Stimulated activated CD4-positive, alpha-beta T cell treated with anti-CD3 and anti-CD28 coated beads, Interleukin-2, amount 100 ng/mL, for 4 hours (primary cell): Measurements from ENCODE around the gene XPO1.
"Not testable (repeated sequence)": the region's sequence is repeated elsewhere in the genome, so short reads cannot be mapped to it uniquely, and the experiment has no call there.

Source experiments
- DNase-seq: peaks from one replicate; pipeline ENCODE4 v3.0.0-alpha.2; 2020; ENCODE audit warnings: low read depth

Gene XPO1, protein sequence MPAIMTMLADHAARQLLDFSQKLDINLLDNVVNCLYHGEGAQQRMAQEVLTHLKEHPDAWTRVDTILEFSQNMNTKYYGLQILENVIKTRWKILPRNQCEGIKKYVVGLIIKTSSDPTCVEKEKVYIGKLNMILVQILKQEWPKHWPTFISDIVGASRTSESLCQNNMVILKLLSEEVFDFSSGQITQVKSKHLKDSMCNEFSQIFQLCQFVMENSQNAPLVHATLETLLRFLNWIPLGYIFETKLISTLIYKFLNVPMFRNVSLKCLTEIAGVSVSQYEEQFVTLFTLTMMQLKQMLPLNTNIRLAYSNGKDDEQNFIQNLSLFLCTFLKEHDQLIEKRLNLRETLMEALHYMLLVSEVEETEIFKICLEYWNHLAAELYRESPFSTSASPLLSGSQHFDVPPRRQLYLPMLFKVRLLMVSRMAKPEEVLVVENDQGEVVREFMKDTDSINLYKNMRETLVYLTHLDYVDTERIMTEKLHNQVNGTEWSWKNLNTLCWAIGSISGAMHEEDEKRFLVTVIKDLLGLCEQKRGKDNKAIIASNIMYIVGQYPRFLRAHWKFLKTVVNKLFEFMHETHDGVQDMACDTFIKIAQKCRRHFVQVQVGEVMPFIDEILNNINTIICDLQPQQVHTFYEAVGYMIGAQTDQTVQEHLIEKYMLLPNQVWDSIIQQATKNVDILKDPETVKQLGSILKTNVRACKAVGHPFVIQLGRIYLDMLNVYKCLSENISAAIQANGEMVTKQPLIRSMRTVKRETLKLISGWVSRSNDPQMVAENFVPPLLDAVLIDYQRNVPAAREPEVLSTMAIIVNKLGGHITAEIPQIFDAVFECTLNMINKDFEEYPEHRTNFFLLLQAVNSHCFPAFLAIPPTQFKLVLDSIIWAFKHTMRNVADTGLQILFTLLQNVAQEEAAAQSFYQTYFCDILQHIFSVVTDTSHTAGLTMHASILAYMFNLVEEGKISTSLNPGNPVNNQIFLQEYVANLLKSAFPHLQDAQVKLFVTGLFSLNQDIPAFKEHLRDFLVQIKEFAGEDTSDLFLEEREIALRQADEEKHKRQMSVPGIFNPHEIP (N-terminal part only)

DNA sequence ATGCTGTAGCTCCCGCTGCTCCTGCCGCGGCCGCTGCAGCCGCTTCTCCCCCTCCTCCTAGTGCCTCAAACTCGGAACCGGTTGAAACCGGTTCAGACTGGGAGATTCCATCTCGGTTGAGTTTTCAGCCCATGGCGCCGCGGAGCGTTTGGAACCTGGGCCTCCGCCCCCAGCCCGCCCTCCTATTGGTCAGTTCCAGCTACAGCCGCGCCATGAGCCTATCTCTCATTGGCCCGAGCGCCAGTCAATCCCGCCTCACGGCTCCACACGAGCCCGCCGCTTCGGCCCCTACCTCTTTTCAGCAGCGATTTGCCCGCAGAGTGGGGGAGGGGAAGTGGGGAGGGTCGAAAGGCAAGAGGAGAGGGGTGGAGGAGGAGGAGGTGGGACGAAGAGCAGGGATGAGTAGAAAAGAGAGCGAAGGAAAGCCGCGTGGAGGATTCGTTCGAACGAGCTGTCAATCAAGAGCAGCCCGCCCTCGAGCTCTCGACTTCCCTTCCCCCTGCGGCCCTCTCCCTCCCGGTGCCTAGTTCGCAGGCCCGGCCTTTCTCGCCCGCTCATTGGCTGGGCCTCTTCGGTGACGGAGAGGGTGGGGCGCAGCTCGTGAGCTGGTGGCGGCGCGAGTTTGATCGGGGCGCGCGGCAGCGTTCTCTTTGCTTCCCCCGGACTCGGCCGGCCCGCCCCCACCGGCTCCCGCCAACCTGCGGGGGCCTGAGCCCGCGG, at the start of gene XPO1:
XPO1 (minus strand) TSS at position 157 of the 720 bp plus-strand sequence. CDS start 4,459 bp downstream, outside the sequence.
- DNase-seq = peak; percentile 97

DNA sequence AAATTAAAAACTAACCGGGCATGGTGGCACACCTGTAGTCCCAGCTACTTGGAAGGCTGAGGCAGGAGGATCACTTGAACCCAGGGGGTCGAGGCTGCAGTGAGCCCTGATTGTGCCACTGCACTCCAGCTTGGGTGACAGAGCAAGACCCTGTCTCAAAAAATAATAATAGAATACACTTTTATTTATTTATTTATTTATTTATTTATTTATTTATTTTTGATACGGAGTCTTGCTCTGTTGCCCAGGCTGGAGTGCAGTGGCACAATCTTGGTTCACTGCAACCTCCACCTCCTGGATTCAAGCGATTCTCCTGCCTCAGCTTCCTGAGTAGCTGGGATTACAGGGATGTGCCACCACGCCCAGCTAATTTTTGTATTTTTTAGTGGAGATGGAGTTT, 48.8 kb upstream of the XPO1 start:
- DNase-seq = not testable (repeated sequence)

DNA sequence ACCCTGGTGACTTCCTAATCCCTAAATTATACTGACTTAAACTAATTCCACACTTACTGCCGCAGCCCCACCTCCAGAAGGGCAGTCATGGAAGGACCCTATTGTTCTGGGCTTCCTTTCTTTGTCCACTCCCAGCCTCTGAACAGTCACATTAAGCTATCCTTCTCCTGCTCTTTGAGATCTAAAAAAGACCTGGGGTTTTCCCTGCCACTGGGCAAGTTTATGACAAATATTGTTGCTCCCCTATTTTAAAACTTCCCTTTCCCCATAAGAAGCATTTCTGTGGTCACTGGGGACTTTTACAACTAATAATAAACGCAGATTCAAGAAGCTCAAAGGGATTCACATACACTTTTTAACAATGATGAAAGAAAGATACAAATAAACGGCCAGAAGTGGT, 47.2 kb upstream of the XPO1 start:
- no peak for DNase-seq

DNA sequence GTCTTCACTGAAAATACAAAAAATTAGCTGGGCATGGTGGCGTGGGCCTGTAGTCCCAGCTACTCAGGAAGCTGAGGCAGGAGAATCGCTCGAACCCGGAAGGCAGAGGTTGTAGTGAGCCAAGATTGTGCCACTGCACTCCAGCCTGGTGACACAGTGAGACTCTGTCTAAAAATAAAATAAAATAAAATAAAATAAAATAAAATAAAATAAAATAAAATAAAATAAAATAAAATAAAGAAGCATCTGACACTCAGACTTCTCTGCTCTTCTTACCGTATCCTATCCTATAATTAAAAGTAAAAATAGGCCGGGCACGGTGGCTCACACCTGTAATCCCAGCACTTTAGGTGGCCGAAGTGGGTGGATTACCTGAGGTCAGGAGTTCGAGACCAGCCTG, 46.2 kb upstream of the XPO1 start:
- not testable (repeated sequence) for DNase-seq

DNA sequence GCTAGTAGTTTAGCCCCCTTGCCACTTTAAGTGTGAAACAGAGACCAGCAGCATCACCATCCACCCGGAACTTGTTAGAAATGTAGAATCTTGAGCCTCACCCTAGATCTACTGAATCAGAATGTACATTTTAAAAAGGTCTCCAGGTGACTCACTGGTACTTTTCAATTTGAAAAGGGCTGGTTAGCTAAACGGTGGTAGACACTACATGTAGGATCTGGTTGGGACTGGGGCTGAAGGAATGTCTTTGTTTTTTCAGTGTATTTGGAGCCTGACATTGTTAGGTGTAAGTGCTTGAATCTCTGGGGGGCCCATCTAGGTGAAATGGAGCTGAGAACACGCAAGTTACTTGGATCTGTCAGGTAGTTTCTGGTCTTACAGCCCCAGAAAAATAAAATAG, 44.0 kb upstream of the XPO1 start:
- no peak for DNase-seq

DNA sequence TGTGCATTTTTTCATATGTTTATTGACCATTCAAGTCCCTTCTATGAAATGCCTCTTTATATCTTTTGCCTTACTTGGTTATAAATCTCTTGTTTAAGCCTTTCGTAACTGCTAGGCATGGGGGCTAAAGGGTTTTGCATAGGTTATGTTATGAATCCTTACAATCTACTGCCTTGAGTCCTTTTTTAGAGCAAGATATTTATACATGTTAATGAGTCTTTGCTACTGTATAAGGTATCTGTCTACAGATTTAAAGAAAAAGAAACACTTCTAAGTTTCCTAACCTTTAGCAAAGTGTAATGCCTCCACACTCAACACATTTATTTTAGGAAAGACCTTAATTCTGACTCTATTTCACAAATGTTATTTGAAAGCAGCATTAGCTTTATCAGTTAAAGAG, 43.6 kb upstream of the XPO1 start:
- no peak for DNase-seq

DNA sequence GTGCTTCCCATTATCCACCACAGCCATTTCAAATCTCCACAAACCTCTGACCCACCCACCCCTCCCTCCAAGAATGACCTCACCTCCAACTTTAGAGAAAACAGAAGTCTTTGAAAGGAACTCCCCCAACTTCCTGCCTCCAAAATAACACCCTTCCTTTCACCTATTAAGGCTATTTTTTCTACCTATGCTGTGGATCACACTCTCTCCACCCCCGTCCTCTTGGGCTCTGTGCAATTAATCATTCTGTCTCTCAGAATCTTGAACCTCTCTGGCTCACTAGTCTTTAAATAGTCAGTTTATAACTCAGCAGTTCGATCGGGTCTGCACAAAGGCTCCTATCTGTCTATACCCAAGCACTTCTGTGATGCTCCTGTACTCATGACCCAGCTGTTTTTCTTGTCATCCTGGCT, 37.3 kb upstream of the XPO1 start:
- DNase-seq = no peak

DNA sequence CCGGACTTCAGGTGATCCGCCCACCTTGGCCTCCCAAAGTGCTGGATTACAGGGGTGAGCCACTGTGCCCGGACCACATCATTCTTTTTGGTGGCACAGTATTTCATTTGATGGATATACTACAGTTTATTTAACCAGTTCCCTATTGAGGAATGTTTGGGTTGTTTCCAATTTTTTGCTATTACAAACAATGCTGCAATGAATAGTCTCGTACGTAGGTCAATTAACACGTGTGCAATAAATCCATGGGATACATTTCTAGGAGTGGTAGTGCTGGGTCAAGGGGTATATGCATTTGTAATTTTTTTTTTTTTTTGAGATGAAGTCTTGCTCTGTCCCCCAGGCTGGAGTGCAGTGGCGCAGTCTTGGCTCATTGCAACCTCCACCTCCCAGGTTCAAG, 28.4 kb upstream of the XPO1 start:
- no peak for DNase-seq

DNA sequence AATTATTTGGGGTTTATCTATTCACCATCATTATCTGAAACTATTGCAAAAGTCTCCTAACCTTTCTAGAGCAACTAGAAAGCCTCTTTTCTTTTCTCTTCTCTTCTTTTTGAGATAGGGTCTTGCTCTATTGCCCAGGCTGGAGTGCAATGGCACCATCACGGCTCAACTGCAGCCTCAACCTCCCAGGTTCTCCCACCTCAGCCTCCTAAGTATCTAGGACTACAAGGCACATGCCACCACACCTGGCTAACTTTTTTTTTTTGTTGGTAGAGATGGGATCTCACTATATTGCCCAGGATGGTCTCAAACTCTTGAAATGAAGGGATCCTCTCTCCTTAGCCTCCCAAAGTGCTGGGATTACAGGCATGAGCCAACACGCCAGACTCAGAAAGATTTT, 24.5 kb upstream of the XPO1 start:
- no peak for DNase-seq

DNA sequence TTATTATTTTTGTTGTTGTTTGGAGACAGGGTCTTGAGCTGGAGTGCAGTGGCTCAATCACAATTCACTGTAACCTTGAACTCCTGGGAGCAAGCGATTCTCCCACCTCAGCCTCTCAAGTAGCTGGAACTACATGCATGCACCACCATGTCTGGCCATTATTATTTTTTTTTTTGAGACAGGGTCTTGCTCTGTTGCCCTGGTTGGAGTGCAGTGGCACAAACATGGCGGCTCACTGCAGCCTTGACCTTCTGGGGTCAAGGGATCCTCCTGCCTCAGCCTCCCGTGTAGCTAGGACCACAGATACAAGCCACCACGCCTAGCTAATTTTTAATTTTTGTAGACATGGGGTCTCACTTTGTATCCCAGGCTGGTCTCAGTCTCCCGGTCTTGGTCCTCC, 20.0 kb upstream of the XPO1 start:
- DNase-seq = no peak

DNA sequence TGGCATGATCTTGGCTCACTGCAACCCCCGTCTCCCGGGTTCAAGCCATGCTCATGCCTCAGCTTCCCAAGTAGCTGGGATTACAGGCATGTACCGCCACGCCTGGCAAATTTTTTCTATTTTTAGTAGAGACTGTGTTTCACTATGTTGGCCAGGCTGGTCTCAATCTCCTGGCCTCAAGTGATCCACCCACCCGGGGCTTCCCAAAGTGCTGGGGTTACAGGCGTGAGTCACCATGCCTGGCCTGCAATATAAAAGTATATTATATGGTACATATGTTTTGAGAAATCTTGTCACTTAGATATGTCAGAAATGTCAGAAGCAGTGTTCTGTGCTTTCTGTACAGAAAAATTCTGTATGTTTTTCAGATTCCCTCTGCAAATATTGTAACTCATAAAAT, 19.2 kb upstream of the XPO1 start:
- DNase-seq = no peak

DNA sequence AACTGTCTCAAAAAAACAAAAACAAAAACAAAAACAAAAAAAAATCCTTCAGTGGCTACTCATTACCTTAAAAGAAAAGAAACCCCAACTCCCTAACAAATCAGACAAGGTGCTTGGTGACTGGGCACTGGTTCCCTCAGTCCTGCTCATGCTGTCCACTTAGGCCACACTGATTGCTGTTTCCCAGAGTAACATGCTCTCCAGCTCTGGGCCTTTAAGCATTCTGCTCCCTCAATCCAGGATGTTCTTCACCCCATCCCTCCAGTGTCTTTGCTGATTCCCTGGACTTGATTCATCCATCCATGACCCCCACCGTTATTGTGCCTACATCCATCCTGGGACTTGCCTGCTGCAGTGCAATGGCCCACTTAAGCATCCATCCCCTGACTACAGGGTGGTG, 16.4 kb upstream of the XPO1 start:
- DNase-seq = no peak

DNA sequence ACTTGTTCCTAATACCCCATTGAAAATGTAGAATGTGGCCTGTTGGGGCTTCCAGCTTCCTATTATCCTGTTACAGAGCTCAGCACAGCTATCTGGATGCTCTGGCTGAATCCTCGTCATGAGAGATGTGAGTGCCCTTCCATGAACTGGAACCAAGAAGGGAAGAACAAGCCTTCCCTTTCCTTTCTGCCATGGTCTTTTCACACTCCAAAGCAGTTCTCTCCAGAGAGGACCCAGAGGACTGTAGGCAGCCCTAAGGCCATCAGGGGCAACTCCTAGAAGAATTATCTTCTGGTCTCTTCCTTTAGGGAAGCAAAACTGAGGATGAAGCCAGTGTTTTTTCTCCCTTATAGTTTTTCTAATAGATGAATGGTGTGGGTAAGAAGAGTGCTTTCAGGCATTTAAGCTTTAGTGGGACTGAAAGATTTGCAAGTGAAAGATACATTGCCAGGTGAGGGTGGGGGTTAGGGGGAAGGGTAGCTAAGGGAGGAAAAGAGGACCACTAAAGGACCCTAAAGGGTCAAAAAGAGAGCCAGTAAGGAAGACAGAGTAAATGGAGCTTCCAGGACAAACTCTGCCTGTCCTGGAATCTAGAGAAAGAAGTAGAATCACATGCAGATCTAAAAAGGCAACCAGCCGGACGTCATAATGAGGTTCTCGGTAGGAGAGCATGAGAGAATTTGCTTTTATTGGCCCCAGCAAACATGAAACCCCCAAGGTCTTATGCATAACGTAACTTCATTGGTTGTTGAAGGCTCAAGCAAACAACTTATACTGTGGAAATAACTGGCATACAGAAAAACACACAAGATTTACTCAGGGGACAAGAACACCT, 12.4 kb upstream of the XPO1 start:
- no peak for DNase-seq

DNA sequence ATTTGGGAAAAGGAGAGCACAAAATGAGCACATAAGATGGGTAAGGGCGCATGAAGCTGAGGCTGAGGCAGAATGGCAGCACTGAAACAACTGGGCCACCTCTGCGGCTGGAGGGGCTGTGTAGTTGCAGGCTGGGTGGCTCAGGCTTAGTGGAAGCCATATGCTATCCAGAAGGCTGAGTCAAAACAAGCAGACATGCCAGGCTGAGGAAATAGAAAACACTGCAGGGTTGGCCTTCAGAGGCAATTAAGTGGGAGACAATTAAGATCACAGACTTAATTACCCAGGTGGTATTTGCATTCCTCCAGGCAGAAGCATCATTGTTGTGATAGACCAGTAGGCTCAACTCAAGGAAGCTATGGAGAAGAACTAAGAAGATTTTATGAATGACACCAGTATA, 11.4 kb upstream of the XPO1 start:
- no peak for DNase-seq

DNA sequence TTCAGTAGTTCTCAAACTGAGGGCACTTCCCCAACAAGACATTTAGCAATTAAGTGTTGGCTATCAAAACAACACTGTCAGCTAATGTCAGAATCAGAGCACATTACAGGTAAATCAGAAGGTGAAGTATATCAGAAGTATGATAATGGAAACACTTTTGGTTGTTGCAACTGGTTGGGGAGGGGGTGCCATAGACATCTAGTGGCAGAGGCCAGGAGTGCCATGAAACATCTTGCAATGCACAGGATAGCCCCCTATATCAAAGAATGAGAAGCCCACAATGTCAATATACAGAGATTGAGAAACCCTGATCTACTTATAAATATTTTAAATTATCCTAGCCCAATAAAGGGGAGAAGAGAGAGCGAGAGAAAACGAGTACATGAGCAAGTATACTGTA, 4.9 kb upstream of the XPO1 start:
- no peak for DNase-seq

DNA sequence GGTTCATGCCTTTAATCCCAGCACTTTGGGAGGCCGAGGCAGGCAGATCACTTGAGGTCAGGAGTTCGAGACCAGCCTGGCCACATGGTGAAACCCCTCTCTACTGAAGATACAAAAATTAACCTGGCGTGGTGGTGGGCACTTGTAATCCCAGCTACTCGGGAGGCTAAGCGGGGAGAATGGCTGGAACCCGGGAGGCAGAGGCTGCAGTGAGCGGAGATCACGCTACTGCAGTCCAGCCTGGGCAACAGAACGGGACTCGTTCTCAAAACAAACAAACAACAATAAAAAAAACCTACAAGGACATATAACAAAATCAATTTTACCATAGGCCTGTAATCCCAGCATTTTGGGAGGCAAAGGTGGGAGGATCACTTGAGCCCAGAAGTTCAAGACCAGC, 2.0 kb upstream of the XPO1 start:
- DNase-seq = not testable (repeated sequence)

DNA sequence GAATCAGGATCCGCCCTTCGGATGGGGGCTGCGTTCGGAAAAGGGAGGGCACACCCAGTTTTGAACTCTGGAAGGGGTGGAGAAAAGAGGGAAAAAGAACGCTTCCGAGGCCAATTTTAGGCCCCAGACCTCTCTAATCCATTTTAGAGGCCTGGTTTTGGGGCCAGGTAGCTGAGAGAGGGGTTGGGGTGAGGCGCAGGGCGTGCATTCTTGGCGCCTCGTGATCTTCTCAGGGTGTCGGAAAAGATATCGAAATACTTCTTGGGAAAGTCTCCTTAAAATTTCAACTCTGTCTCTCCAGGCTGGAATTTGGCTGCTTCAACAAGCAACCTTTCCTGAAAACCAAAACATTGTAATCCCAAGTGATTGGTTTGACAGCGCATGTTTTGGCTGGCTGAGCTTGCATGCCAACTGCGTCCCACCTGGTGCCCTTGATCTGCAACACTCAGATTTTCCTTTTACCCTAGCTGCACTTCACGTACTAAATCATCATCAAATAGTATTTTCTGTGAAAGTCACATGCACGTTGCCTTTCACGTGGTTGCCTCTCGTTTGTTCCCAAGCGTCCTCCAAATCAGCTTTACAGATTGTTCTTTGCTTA, 864 bp upstream of the XPO1 start:
- DNase-seq = peak; percentile 61

DNA sequence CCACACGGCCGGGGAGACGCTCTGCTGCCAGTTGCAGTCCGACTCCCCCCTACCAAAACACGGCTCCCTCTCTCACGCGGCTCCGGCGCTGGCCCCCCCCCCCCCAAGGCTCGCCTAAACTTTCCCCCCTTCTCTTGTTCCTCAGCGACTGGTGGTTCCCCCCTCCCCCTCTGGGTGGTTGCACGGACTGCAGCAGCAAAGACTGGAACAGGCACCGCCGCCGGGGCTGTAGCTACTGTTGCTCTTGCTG, 281 bp downstream of the XPO1 start:
- no peak for DNase-seq

DNA sequence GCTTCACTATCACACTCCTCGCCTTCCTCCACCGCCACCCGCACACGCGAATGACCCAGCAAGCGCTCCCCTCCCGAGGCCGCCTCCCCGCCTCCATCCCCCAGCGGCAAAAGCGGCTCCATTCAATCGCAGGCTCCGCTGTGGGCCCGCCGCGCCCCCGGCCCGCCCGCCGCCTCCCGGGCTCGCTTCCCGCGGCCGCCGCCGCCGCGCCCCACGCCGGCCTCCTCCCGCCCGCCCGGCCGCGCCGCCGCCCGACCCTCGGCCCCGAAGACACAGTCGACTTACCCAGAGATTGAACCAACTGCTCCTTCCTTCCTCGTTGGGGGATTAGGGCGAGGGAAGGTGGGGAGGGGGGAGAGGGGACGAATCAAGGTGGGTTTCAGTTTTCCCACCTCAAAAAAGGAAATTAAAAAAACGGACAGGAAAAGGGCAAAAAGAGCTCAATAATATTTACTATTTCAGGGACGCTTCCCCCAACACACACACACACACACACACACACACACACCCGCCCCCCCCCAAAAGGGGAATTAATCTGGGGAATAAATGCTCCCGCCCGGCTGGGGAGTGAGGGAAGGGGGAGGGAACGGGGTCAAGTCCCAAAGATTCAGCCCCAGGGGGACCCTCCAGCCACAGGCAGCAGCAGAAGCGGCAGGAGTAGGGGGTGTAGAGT, 743 bp downstream of the XPO1 start:
- peak; percentile 51 for DNase-seq

DNA sequence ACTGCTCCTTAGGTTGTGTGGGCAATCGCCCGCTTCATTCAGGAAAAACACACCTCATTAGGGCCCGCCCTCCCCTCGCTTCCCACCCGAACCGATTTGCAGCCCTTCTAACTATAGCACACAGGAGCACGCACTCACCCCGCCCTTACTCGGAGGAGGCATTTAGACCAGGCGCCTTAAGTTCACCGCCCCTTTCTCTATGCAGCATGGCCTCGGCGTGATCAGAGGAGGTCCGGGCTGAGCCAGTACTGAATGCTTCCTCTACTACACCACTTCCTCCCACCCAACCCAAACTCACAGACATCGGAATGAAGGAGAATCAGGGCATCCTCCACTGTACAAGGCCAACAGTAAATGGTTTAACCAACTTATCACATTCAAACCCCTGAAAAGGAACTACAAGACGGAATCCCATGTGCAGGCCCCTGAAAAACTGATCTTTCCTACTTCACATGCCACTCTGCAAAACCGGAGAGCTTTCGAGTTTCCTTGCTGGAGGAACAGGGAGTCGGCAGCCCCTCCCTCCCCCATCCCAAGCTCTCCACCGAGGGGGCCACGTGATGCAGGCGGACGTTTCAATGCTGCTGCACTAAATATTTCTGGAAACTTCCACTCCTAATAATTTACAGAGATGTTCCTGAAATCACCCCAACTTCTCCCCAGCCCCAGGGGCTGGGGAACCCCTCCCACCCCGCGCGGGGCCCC, 1.4 kb downstream of the XPO1 start:
- DNase-seq = peak; percentile 82
